ENCODE data around the gene TPST2. TPM values are rescaled to one million over a fixed set of nuclear protein-coding genes. Genes with fewer than 3 reads are reported as not detected.

The TPST2 gene
- total RNA-seq, 1 experiment from 2014 or later: 11.8 TPM

DNA sequence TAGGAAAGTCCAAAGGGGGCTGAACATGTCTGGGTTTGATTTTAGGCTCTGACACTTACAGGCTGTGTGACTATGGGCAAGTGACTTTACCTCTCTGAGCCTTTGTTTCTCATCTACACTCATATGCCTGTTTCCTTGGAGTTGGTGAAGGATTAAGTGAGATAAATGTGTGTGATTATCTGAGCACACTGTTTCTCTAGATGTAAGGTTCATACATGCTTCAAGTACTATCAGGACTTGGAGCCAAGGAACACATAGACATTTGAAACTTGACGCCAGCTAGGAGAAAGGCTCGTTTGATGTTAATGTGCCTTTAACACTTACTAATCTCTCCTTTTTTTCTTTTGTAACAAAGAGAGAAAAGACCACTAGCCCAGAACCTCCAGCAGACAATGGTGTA is 18.2 kb upstream of the TPST2 start:
- ChIA-PET RAD21 (ENCODE audit: low non-redundant PET in 1 of 2, low total read pairs in 2 of 2, uncharacterized antibody in 2 of 2, unreplicated experiment in 2 of 2) (no interaction called here), POLR2A (no interaction called here), CTCF (no interaction called here)
- TF ChIP-seq EZH2phosphoT487 (IDR thresholded peaks at IDR 0.05; ENCODE audit: borderline replicate concordance) (no peak), ZFX (IDR thresholded peaks at IDR 0.05) (no peak), YY1 (IDR thresholded peaks at IDR 0.05; ENCODE audit: extremely low read depth, insufficient replicate concordance, low read depth, low read length) (no peak), CBX3 (IDR thresholded peaks at IDR 0.05; ENCODE audit: low read depth) (no peak), SP1 (IDR thresholded peaks at IDR 0.05; ENCODE audit: low read depth) (no peak), TCF7L2 (IDR thresholded peaks at IDR 0.05; ENCODE audit: borderline replicate concordance, extremely low read depth, insufficient read depth, insufficient read length) (no peak), JUND (IDR thresholded peaks at IDR 0.05) (no peak), POLR2AphosphoS5 (IDR thresholded peaks at IDR 0.05; ENCODE audit: low read depth, low read length) (no peak), SRF (IDR thresholded peaks at IDR 0.05; ENCODE audit: low read depth) (no peak), ELF1 (IDR thresholded peaks at IDR 0.05; ENCODE audit: borderline replicate concordance, low read depth) (no peak), FOSL1 (IDR thresholded peaks at IDR 0.05; ENCODE audit: low read depth) (no peak), ZNF274 (IDR thresholded peaks at IDR 0.05; ENCODE audit: low read depth, low read length) (no peak), CEBPB (IDR thresholded peaks at IDR 0.05; ENCODE audit: low read depth) (no peak), EZH2 (IDR thresholded peaks at IDR 0.05) (no peak), RAD21 (IDR thresholded peaks at IDR 0.05; ENCODE audit: low read depth) (no peak), EGR1 (IDR thresholded peaks at IDR 0.05; ENCODE audit: low read depth) (no peak)
- TF ChIP-seq, protein P1, sequence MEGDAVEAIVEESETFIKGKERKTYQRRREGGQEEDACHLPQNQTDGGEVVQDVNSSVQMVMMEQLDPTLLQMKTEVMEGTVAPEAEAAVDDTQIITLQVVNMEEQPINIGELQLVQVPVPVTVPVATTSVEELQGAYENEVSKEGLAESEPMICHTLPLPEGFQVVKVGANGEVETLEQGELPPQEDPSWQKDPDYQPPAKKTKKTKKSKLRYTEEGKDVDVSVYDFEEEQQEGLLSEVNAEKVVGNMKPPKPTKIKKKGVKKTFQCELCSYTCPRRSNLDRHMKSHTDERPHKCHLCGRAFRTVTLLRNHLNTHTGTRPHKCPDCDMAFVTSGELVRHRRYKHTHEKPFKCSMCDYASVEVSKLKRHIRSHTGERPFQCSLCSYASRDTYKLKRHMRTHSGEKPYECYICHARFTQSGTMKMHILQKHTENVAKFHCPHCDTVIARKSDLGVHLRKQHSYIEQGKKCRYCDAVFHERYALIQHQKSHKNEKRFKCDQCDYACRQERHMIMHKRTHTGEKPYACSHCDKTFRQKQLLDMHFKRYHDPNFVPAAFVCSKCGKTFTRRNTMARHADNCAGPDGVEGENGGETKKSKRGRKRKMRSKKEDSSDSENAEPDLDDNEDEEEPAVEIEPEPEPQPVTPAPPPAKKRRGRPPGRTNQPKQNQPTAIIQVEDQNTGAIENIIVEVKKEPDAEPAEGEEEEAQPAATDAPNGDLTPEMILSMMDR (IDR thresholded peaks at IDR 0.05 in 2 of 3, conservative IDR thresholded peaks at IDR 0.05 in 1 of 3; ENCODE audit: borderline replicate concordance in 1 of 3, insufficient read depth in 1 of 3, low read depth in 2 of 3, low read length in 2 of 3): no peak
- TF ChIP-seq, protein P2, sequence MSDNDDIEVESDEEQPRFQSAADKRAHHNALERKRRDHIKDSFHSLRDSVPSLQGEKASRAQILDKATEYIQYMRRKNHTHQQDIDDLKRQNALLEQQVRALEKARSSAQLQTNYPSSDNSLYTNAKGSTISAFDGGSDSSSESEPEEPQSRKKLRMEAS (IDR thresholded peaks at IDR 0.05): no peak
- TF ChIP-seq, protein P3, sequence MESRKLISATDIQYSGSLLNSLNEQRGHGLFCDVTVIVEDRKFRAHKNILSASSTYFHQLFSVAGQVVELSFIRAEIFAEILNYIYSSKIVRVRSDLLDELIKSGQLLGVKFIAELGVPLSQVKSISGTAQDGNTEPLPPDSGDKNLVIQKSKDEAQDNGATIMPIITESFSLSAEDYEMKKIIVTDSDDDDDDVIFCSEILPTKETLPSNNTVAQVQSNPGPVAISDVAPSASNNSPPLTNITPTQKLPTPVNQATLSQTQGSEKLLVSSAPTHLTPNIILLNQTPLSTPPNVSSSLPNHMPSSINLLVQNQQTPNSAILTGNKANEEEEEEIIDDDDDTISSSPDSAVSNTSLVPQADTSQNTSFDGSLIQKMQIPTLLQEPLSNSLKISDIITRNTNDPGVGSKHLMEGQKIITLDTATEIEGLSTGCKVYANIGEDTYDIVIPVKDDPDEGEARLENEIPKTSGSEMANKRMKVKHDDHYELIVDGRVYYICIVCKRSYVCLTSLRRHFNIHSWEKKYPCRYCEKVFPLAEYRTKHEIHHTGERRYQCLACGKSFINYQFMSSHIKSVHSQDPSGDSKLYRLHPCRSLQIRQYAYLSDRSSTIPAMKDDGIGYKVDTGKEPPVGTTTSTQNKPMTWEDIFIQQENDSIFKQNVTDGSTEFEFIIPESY (IDR thresholded peaks at IDR 0.05; ENCODE audit: extremely low read depth, insufficient replicate concordance, low read length): no peak
- TF ChIP-seq, protein P4, sequence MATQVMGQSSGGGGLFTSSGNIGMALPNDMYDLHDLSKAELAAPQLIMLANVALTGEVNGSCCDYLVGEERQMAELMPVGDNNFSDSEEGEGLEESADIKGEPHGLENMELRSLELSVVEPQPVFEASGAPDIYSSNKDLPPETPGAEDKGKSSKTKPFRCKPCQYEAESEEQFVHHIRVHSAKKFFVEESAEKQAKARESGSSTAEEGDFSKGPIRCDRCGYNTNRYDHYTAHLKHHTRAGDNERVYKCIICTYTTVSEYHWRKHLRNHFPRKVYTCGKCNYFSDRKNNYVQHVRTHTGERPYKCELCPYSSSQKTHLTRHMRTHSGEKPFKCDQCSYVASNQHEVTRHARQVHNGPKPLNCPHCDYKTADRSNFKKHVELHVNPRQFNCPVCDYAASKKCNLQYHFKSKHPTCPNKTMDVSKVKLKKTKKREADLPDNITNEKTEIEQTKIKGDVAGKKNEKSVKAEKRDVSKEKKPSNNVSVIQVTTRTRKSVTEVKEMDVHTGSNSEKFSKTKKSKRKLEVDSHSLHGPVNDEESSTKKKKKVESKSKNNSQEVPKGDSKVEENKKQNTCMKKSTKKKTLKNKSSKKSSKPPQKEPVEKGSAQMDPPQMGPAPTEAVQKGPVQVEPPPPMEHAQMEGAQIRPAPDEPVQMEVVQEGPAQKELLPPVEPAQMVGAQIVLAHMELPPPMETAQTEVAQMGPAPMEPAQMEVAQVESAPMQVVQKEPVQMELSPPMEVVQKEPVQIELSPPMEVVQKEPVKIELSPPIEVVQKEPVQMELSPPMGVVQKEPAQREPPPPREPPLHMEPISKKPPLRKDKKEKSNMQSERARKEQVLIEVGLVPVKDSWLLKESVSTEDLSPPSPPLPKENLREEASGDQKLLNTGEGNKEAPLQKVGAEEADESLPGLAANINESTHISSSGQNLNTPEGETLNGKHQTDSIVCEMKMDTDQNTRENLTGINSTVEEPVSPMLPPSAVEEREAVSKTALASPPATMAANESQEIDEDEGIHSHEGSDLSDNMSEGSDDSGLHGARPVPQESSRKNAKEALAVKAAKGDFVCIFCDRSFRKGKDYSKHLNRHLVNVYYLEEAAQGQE (IDR thresholded peaks at IDR 0.05; ENCODE audit: low read depth): no peak
- H3K9ac ChIP-seq (ENCODE audit: low read length): no peak overlapping the region
- no peak overlapping the region for H3K27ac ChIP-seq (ENCODE audit: low read depth, low read length)
- H3K27me3 ChIP-seq (ENCODE audit: insufficient read depth, low read length): peaks cover 15% of the 10 kb centered on the region; the same call in 1 of the 2 replicates
- no peaks in the 10 kb centered on the region for H3K9me2 ChIP-seq (ENCODE audit: insufficient read depth)
- ATAC-seq (no peak), DNase-seq (ENCODE audit: low read depth, low spot score) (no peak)
- no peaks in the 10 kb centered on the region for H4K20me1 ChIP-seq (ENCODE audit: insufficient read depth)
- H3K9me3 ChIP-seq (ENCODE audit: control insufficient read depth in 1 of 2, insufficient read depth in 1 of 2, low read depth in 1 of 2, low read length in 2 of 2): no peaks in the 10 kb centered on the region
- H2AFZ ChIP-seq (ENCODE audit: low read depth, low read length, poor library complexity, severe bottlenecking): no peak overlapping the region
- intact Hi-C loops (cut with micrococcal nuclease): no loop called here
- no peaks in the 10 kb centered on the region for H3K36me3 ChIP-seq (ENCODE audit: control insufficient read depth in 1 of 2, insufficient read depth in 2 of 2, low read length in 2 of 2)
- H3K79me2 ChIP-seq (ENCODE audit: insufficient read depth, low read length): no peaks in the 10 kb centered on the region
- no peak overlapping the region for H3K4me3 ChIP-seq (replicated peaks in 1 of 2; ENCODE audit: low read depth in 1 of 2, low read length in 2 of 2)
- no TSS peak for BruUV-seq (replicated peaks)
- H3K4me2 ChIP-seq (ENCODE audit: low read length): no peak overlapping the region
- no peaks in the 10 kb centered on the region for H3K4me1 ChIP-seq (ENCODE audit: control insufficient read depth in 1 of 2, insufficient read depth in 2 of 2, low read length in 2 of 2)

All from HCT116 (cell line).